ENCODE data around the gene TUBA8. TPM values are rescaled to one million over a fixed set of nuclear protein-coding genes. Genes with fewer than 3 reads are reported as not detected.
"Not testable (repeated sequence)": the region's sequence is repeated elsewhere in the genome, so short reads cannot be mapped to it uniquely, and the experiment has no call there.

TUBA8 gene
- 1 to 10 TPM in 2 of 3 donors, not detected in 1; 2.2 to 2.9 TPM for polyA plus RNA-seq

DNA sequence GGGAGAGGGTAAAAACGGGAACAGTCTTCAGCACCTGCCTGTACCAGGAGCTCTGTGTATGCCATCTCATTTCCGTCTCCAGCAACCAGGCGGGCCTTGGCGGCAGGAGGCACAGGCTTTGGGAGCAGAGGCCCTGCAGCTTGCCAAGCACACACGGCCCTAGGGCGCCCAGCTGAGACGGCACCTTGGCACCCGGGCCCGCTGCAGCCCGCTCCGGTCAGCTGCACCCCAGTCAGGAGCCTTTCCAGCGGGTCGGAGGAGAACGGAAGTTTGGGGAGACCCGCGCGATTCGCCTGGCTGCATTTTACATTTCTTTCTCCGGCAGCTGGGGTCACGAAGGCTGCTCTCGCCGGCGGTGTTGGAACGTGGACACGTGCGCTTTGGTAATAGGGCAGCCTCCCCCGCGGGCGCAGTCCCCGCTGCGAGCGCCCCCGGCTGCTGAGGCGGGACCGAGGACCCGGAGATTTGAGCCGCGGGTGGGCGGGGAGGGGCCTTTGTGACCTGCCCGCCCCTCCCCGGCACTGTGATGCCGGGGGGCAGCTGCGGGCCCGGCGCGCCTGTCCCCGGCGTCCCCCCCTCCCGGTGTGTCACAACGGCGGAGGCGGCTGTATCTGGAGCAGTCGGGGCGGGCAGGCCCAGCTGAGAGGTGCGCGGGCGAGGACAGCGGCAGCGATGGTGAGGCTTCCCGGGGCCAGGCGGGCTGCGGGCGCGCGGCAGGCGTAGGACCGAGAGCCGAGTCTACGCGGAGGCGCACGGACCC, at the start of gene TUBA8:
Gene TUBA8, plus strand, starts transcription at position 616 of the 760 bp plus-strand sequence. Its CDS starts 57 bp downstream, at position 673.
- peak within 1 kb of the TSS; percentile 50 to 82 (median 64) for H3K4me3 Mint-ChIP-seq
- DNase-seq = peak in 2 of 3 donors; percentile 9 to 17

DNA sequence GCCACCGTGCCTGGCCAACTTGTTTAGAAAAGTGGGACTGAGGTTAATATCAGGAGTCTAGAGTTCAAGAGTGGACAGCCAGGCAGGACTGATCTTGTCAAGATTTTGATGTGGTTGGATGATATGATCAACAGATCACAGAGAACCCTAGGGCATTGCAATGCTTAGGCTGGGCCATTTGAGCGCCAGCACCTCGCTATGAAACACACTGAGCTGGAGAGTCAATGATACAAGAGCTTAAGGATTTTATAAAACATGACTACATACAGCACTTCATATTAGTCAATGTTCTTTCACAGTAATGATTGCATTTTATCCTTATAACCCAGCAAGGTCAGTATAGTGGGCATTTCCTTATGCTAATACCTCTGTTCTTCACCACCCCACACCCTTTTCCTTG, 48.2 kb upstream of the TUBA8 start:
- Mint-ChIP-seq H3K27me3 (ENCODE audit: low read depth in 3 of 3) (peaks cover 5 to 20% (median 12%) of the 10 kb centered on the region in 3 donors), H3K36me3 (no peaks in the 10 kb centered on the region), H3K9me3 (no peaks in the 10 kb centered on the region), H3K4me1 (no peaks in the 10 kb centered on the region), H3K4me3 (no peak overlapping the region), H3K27ac (no peak overlapping the region)
- no peak for DNase-seq

More for the DNA sequence above, at the start of gene TUBA8:
- Mint-ChIP-seq H3K36me3 (peaks cover 3 to 10% (median 7%) of the 10 kb centered on the region in 3 donors), H3K27me3 (ENCODE audit: low read depth in 3 of 3) (peaks cover 2 to 13% (median 6%) of the 10 kb centered on the region in 3 donors), H3K4me1 (peaks cover 29 to 47% of the 10 kb centered on the region in 2 donors), H3K9me3 (peaks cover 0 to 6% (median 0%) of the 10 kb centered on the region in 6 donors), H3K27ac (no peak within 1 kb of the TSS)

DNA sequence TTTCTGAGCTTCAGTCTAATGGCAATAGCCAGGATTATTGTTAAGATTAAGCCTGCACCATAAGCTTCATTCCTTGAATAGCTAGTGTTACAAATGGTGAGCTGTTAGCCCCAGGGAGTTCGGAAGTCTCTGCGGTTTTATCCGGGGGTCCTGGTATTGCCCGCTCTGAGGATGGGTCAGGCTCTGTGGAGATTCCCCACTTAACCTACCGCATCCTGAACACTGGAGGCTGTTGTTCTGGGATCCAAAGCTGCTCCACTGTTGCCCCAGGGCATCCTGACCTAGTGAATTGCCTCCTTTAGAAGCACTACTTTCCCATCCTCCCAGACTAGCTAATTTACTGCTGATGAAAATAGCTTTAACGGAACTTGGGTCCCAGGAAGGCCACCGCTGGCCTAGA, 47.3 kb upstream of the TUBA8 start:
- Mint-ChIP-seq H3K36me3 (no peaks in the 10 kb centered on the region), H3K4me1 (no peaks in the 10 kb centered on the region), H3K9me3 (no peaks in the 10 kb centered on the region), H3K27me3 (ENCODE audit: low read depth in 3 of 3) (peaks cover 9 to 22% (median 12%) of the 10 kb centered on the region in 3 donors), H3K27ac (no peak overlapping the region), H3K4me3 (no peak overlapping the region)
- no peak for DNase-seq

DNA sequence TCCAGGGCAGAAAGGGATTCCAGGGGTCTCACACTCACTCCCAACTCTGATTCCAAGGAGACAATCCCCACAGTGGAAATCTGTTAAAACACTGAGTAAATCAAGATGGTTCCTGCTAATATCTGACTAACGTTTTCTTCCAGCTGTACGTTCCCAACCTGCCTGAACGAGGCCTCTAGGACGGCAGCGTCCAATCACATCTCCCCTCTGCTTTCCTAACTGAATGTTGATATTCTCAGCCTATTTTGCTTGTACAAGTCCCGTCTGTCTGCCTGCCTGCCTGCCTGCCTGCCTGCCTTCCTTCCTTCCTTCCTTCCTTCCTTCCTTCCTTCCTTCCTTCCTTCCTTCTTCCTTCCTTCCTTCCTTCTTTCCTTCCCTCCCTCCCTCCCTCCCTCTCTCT, 46.9 kb upstream of the TUBA8 start:
- H3K27ac Mint-ChIP-seq, DNase-seq, H3K9me3 Mint-ChIP-seq, H3K4me3 Mint-ChIP-seq, H3K36me3 Mint-ChIP-seq, H3K4me1 Mint-ChIP-seq: not testable (repeated sequence)
- peaks cover 9 to 24% (median 12%) of the 10 kb centered on the region in 3 donors for H3K27me3 Mint-ChIP-seq (ENCODE audit: low read depth in 3 of 3)

DNA sequence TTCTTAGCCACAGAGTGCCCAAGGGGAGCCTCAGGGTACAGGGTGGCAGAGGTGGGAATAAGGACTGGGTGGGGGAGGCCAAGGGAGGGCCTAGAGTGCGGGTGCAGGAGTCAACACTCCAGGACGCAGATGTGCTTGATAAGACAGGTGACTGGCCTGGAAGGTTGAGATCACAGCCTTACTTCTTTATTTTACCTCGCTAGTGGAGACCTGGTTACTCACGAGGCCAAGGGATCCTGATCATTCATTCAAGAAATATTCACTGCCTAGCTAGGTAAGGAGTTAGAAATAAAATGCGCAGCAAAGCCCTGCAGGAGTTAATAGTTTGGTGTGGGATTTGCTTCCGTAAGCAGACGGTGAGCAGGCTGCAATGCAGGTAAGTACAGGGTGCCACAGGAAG, 46.0 kb upstream of the TUBA8 start:
- Mint-ChIP-seq H3K4me3 (no peak overlapping the region), H3K27ac (peak overlapping the region in 1 of 6 donors; percentile 56), H3K36me3 (no peaks in the 10 kb centered on the region), H3K4me1 (no peaks in the 10 kb centered on the region), H3K9me3 (no peaks in the 10 kb centered on the region), H3K27me3 (ENCODE audit: low read depth in 3 of 3) (peaks cover 7 to 21% (median 10%) of the 10 kb centered on the region in 3 donors)
- DNase-seq = no peak

DNA sequence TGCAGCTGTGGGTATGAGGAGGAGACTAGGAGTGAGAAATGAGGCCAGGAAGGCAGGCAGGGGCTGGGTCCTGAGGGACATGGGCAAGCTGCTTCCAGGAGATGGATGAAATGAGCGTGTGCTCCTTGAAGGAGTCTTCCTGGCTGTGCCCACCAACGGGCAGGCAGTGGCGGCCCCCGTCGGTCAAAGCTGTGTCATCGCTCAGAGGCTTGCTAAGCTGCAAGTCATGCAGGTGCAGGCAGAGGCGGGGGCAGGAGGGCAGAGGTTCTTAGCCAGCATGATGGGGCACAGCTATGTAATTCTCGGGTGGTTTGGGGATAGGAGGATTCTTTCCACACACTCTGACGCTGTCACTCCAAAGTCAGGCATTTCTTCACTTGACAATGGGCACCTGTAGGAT, 45.4 kb upstream of the TUBA8 start:
- peak overlapping the region in 1 of 6 donors; percentile 20 for H3K27ac Mint-ChIP-seq
- no peaks in the 10 kb centered on the region for H3K4me1 Mint-ChIP-seq
- no peak overlapping the region for H3K4me3 Mint-ChIP-seq
- no peaks in the 10 kb centered on the region for H3K9me3 Mint-ChIP-seq
- no peak for DNase-seq
- no peaks in the 10 kb centered on the region for H3K36me3 Mint-ChIP-seq
- peaks cover 7 to 21% (median 10%) of the 10 kb centered on the region in 3 donors for H3K27me3 Mint-ChIP-seq (ENCODE audit: low read depth in 3 of 3)

DNA sequence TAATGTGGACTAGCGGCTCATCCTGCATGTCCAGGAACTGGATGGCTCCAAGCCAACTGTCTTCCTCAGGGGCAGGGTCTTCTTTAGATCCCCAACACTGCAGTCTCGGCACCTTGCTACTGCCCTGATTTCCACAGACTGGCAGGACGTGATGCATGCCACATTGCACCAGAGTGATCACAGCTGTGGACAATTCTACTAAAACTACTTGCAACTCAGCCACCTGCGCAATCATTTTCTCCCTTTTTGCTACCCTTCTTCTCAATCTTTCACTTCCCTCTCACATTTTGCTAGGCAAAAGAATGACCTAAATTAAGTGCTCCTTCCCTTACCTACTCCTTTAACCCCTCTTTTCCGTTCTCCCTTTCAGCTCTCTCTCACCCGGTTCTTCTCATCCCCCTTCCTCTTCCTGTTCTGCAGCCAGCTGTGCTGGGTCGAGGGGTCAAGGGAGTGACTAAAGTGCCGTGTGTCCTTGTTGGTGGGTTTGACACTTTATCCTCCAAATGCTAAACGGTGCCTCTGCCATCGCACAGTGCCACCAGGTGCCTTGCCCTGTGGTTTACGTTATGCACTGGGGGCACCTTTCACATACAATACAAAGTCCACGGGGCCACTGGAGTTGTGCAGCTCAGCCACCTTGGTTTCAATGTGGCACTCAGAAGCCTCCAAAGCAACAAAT, 44.3 kb upstream of the TUBA8 start:
- Mint-ChIP-seq H3K27me3 (ENCODE audit: low read depth in 3 of 3) (peaks cover 7 to 21% (median 10%) of the 10 kb centered on the region in 3 donors), H3K4me3 (no peak overlapping the region), H3K36me3 (no peaks in the 10 kb centered on the region), H3K9me3 (no peaks in the 10 kb centered on the region), H3K4me1 (no peaks in the 10 kb centered on the region), H3K27ac (no peak overlapping the region)
- no peak for DNase-seq

DNA sequence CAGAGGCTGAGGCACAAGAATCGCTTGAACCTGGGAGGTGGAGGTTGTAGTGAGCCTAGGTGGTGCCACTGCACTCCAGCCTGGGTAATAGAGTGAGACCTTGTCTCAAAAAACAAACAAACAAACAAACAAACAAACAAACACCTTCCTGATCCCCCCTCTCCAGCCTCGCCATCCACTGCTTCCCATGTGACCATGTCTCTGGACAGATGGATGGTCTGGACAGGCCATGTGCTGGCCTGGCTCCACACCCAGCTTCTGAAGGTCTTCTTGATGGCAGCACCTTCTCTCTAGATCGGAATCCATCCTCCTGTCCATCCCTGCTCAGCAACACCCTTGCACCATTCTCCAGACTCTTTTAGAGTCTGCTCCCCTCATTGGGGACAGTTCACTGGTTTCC, 43.5 kb upstream of the TUBA8 start:
- no peaks in the 10 kb centered on the region for H3K4me1 Mint-ChIP-seq

DNA sequence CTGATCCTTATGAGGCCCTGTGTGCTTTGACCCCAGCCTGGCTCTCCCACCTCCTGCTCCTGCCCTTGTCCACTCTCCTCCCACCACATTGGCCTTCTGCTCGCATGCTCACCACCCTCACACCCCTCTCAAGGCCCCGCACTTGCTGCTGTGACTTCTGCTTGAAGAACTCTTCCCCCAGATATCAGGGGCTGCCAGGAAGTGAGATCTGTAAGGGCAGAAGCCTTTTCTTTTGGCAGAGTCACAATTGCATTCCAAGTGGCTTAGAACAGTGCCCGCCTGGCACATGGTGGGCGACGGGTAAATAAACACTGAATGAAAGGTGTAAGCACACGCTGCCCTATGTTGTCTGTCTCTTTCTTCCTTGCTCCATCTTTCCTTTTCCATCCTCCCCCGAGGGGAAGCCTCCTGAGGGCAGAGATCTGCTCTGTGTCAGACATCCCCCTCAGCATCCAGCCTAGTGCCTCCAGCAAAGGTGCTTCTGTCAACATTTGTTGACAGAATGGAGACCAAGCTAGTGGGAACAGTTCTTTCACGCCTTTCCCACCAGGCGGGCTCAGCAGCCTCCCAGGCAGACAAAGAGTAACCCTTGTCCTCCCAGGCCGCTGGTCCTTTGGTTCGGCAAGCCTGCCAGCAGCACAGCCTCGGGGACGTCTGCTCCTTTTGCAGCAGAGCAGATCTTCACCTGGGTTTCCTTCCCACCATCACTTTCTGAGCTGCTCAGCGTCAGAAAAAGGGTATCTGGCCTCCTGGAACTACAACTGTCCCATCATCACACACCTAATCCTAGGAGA, 42.9 kb upstream of the TUBA8 start:
- H3K4me3 Mint-ChIP-seq = no peak overlapping the region
- no peak for DNase-seq

More for the DNA sequence above, 43.5 kb upstream of the TUBA8 start:
- Mint-ChIP-seq H3K36me3 (no peaks in the 10 kb centered on the region), H3K9me3 (no peaks in the 10 kb centered on the region), H3K4me3 (no peak overlapping the region), H3K27me3 (ENCODE audit: low read depth in 3 of 3) (peaks cover 7 to 20% (median 10%) of the 10 kb centered on the region in 3 donors), H3K27ac (no peak overlapping the region)
- DNase-seq = no peak

DNA sequence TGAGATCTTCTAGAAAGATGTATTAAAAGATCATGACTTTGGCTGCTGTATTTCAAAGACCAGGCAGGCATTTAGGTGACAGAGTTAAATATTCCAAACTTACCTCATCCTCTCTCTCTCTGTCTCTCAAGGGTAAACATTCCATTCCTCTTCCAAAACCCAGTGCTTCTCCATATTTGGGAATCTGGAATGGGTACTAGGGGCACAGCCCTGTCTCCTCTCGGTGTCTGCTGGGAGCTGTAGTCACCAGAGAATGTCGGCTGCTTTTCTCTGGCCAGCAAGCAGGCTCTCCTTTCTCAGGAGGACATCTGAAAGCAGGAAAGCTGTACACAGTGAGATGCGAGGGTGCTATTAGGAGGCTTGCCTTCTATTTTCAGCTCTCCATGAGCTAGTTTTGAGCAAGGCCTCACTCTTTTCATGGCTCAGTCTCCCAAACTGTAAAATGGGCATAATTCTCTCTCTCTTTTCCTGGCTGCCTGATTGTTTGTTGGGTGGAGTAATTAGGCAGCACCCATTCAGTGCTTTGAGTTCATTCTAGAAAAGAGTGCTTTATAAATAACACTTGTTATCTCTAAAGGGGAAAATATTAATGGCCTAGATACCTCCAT, 42.1 kb upstream of the TUBA8 start:
- no peaks in the 10 kb centered on the region for H3K4me1 Mint-ChIP-seq
- no peak for DNase-seq
- no peak overlapping the region for H3K4me3 Mint-ChIP-seq
- H3K27ac Mint-ChIP-seq = no peak overlapping the region
- H3K36me3 Mint-ChIP-seq = no peaks in the 10 kb centered on the region
- no peaks in the 10 kb centered on the region for H3K9me3 Mint-ChIP-seq
- peaks cover 7 to 20% (median 10%) of the 10 kb centered on the region in 3 donors for H3K27me3 Mint-ChIP-seq (ENCODE audit: low read depth in 3 of 3)

More for the DNA sequence above, 42.9 kb upstream of the TUBA8 start:
- H3K27ac Mint-ChIP-seq = no peak overlapping the region
- peaks cover 7 to 20% (median 10%) of the 10 kb centered on the region in 3 donors for H3K27me3 Mint-ChIP-seq (ENCODE audit: low read depth in 3 of 3)
- H3K36me3 Mint-ChIP-seq = no peaks in the 10 kb centered on the region
- no peaks in the 10 kb centered on the region for H3K9me3 Mint-ChIP-seq
- no peaks in the 10 kb centered on the region for H3K4me1 Mint-ChIP-seq

DNA sequence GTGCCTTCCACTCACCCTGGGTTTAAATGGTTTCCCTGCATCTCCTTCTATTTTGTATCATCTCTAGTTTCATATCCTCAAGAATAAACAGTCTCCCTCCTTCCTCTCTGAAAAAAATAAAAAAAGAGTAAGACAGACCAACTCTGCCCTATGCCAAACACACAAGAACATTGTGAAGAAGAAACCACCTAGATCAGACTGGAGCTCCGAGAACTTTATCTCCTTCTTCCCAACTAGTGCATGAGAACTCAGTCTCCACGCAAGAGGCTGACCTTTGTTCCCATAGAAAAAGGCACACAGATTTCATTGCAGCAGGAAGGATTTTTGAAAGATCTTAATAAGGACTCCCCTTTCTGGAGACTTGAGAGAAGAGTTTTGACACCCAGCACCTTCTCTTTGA, 41.6 kb upstream of the TUBA8 start:
- H3K27ac Mint-ChIP-seq = no peak overlapping the region
- H3K36me3 Mint-ChIP-seq = no peaks in the 10 kb centered on the region
- no peak overlapping the region for H3K4me3 Mint-ChIP-seq
- no peak for DNase-seq
- H3K27me3 Mint-ChIP-seq (ENCODE audit: low read depth in 3 of 3) = peaks cover 7 to 20% (median 10%) of the 10 kb centered on the region in 3 donors
- H3K4me1 Mint-ChIP-seq = no peaks in the 10 kb centered on the region
- no peaks in the 10 kb centered on the region for H3K9me3 Mint-ChIP-seq

DNA sequence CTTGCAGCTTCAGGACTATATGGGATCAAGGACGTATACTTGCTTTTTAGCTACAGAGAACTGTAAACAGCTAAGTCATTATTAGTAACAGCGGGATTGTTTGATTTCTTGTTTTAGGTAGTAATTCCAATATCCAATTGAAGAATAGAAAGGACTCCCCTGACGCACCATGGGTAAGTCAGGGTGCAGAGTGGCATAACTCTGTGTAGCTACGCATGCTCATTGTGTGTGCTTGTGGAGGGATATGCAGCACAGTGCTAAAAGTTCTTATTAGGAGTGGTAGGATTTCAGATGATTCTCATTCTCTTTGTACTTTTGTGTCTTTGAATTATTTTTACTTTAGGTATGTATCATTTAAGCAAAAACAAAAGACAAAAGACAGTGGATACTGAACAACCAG, 40.6 kb upstream of the TUBA8 start:
- Mint-ChIP-seq H3K4me3 (no peak overlapping the region), H3K36me3 (no peaks in the 10 kb centered on the region), H3K27me3 (ENCODE audit: low read depth in 3 of 3) (peaks cover 7 to 15% (median 7%) of the 10 kb centered on the region in 3 donors), H3K9me3 (no peaks in the 10 kb centered on the region), H3K4me1 (no peaks in the 10 kb centered on the region), H3K27ac (no peak overlapping the region)
- DNase-seq = no peak

DNA sequence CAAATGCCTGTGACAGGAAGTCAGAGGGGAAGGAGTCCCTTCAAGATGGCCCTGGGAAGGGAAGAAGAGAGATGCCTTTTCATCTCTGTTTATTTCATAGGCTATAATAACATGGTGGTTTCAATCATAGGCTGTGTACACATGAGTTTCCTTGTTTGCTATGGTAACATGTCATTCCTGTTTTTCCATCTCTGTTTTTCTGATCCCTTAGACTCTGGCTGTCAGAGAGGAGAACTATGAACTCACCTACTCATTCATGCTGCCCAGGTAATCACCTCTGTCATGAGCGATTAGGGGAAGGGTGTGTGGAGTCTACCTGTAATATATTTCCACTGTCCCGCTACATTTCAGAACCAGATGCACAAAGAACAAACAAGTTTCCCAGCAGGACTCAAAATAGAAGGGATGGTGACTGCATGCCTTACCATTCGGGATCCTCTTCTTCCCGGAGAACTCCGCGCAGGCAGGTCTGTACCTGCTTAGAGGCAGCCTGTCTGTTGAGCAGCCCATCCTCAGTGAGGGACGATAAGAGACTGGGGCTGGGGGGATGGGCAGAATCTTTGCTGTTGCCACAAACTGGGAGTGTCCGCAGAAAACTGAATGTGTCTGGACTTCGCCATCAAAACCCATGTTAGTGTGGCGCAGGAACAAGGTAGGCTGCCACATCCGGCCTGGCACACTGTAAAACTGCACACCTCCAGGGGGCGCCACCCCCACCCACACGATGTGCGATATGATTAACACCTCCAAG, 39.9 kb upstream of the TUBA8 start:
- Mint-ChIP-seq H3K27ac (no peak overlapping the region), H3K27me3 (ENCODE audit: low read depth in 3 of 3) (peaks cover 2 to 14% (median 7%) of the 10 kb centered on the region in 3 donors), H3K4me3 (no peak overlapping the region), H3K4me1 (peaks cover 0 to under 1% of the 10 kb centered on the region in 2 donors), H3K36me3 (no peaks in the 10 kb centered on the region), H3K9me3 (no peaks in the 10 kb centered on the region)
- DNase-seq = no peak
